ENCODE measurements around the gene KIF24.
"Not testable (repeated sequence)": the region's sequence is repeated elsewhere in the genome, so short reads cannot be mapped to it uniquely, and the experiment has no call there.

The KIF24 gene

GRCh38 chr9:34321451-34321850 lies 7.6 kb downstream of the KIF24 start:
- DNase-seq, result no peak

GRCh38 chr9:34318163-34318790 lies 10.8 kb downstream of the KIF24 start:
- no peak for DNase-seq

GRCh38 chr9:34317436-34317835 lies 11.6 kb downstream of the KIF24 start:
- no peak for DNase-seq

GRCh38 chr9:34311499-34312185 lies 17.4 kb downstream of the KIF24 start:
- DNase-seq, result no peak

GRCh38 chr9:34310215-34310614 lies 18.9 kb downstream of the KIF24 start:
- no peak for DNase-seq

- not testable (repeated sequence) for DNase-seq
Observed at GRCh38 chr9:34308316-34308715, 20.8 kb downstream of the KIF24 start.

GRCh38 chr9:34301064-34301463 lies 28.0 kb downstream of the KIF24 start:
- DNase-seq, result not testable (repeated sequence)

- DNase-seq, result no peak
Observed at GRCh38 chr9:34292552-34292951, 36.5 kb downstream of the KIF24 start.

- no peak for DNase-seq
Observed at GRCh38 chr9:34291423-34291822, 37.6 kb downstream of the KIF24 start.

- no peak for DNase-seq
Observed at GRCh38 chr9:34291023-34291422, 38.0 kb downstream of the KIF24 start.

GRCh38 chr9:34289159-34289558 lies 39.9 kb downstream of the KIF24 start:
- no peak for DNase-seq

GRCh38 chr9:34282096-34282495 lies 47.0 kb downstream of the KIF24 start:
- no peak for DNase-seq

- DNase-seq, result no peak
Observed at GRCh38 chr9:34279411-34279810, 49.7 kb downstream of the KIF24 start.

Measured in SIG-M5 (cell line).